K562 (cell line): Measurements from ENCODE around the gene HSFX3. TPM values are rescaled to one million over a fixed set of nuclear protein-coding genes. Genes with fewer than 3 reads are reported as not detected.

ENCODE experiments used
- ATAC-seq: fragments of 200-7000 bp; cut with Tn5 transposase; 3 replicates; pipeline ENCODE4 v1.9.1; 2020; ENCODE audit warnings: moderate library complexity
- BruUV-seq: library from RNA; stranded (reverse); fragments of 400-500 nt; replicated peaks from 2 replicates; lab custom pipeline; 2021; lab: Mats Ljungman, UMichigan
- CTCF ChIA-PET: fragments of 300-600 bp; formaldehyde crosslinking; extraction: SDS; loops from one replicate; lab custom pipeline; 2021; ENCODE audit warnings: low intra/inter-chr PET ratio; lab: Yijun Ruan, JAX
- POLR2A ChIA-PET: fragments of 300-600, 350-650 bp; sonication (Branson Sonifier 250); formaldehyde crosslinking; extraction: SDS; loops from one replicate; lab custom pipeline; 2021; ENCODE audit warnings: antibody characterized with exemption, inconsistent platforms; lab: Yijun Ruan, JAX
- DNase-seq, 4 experiments: peaks; one replicate each; pipeline versions ENCODE4 v3.0.0 to v3.0.0-alpha.2; 2011 to 2018; ENCODE audit warnings: low spot score in 3 of 4, mixed read lengths in 3 of 4; ENCODE audit errors: extremely low read depth in 1 of 4
- FAIRE-seq: peaks from 2 replicates; lab custom pipeline; 2011; peaks lifted over from hg19 to GRCh38; lab: Jason Lieb, UNC
- H2AFZ ChIP-seq: 2 replicates; pipeline ENCODE4 v1.6.0; 2011; ENCODE audit warnings: low read depth, low read length, control low read depth, inconsistent platforms
- H3K27ac ChIP-seq: fragments of 200-600 bp; 3 replicates; pipeline ENCODE4 v1.8.0; 2011; ENCODE audit warnings: low read depth, mild to moderate bottlenecking, control low read depth, inconsistent platforms, low read length, moderate library complexity, mixed read lengths; ENCODE audit errors: extremely low read depth
- H3K27me3 ChIP-seq, 2 experiments: fragments of 300-600 bp in 1 of 2; 2 replicates in 1 of 2; 3 replicates in 1 of 2; pipeline versions ENCODE4 v1.6.0 to v1.8.0; 2011; ENCODE audit warnings: inconsistent platforms in 2 of 2, low read length in 2 of 2, mild to moderate bottlenecking in 1 of 2, mixed read lengths in 1 of 2, moderate library complexity in 1 of 2; ENCODE audit not compliant: control insufficient read depth in 2 of 2, insufficient read depth in 2 of 2
- H3K36me3 ChIP-seq: fragments of 300-600 bp; 3 replicates; pipeline ENCODE4 v1.8.0; 2011; ENCODE audit warnings: mild to moderate bottlenecking, low read length, inconsistent platforms; ENCODE audit not compliant: control insufficient read depth, insufficient read depth
- H3K4me1 ChIP-seq, 2 experiments: fragments of 200-600 bp in 1 of 2; replicated peaks in 1 of 2; 2 replicates in 1 of 2; 3 replicates in 1 of 2; pipeline versions ENCODE4 v1.5.1 to v1.8.0; 2011; ENCODE audit warnings: inconsistent platforms in 2 of 2, low read length in 2 of 2, mild to moderate bottlenecking in 1 of 2, mixed read lengths in 1 of 2, moderate library complexity in 1 of 2; ENCODE audit not compliant: control insufficient read depth in 2 of 2, insufficient read depth in 2 of 2
- H3K4me2 ChIP-seq: 2 replicates; pipeline ENCODE4 v1.6.1; 2011; ENCODE audit warnings: low read length, control low read depth, inconsistent platforms, mixed read lengths; ENCODE audit not compliant: insufficient read depth
- H3K4me3 ChIP-seq: fragments of 200-600 bp; sonication (generic), shearing (Covaris generic); 2 replicates; pipeline ENCODE4 v1.5.1; 2016; ENCODE audit warnings: control low read depth, inconsistent platforms
- H3K79me2 ChIP-seq: fragments of 200-600 bp; 3 replicates; pipeline ENCODE4 v1.8.0; 2011; ENCODE audit warnings: low read length, inconsistent platforms; ENCODE audit not compliant: control insufficient read depth, insufficient read depth
- H3K9ac ChIP-seq, 2 experiments: 2 replicates each; pipeline versions ENCODE4 v1.6.0 to v1.6.1; 2011; ENCODE audit warnings: low read depth in 2 of 2, low read length in 2 of 2, control low read depth in 1 of 2, inconsistent platforms in 1 of 2, mild to moderate bottlenecking in 1 of 2, mixed read lengths in 1 of 2; ENCODE audit not compliant: insufficient read depth in 1 of 2
- H3K9me1 ChIP-seq: one replicate; pipeline ENCODE4 v1.6.0; 2011; ENCODE audit warnings: inconsistent platforms, mild to moderate bottlenecking, low read length, moderate library complexity; ENCODE audit not compliant: control insufficient read depth, insufficient read depth
- H3K9me3 ChIP-seq: replicated peaks from 2 replicates; pipeline ENCODE4 v1.5.1; 2011; ENCODE audit warnings: low read depth, low read length, inconsistent platforms; ENCODE audit not compliant: control insufficient read depth, insufficient read depth
- H4K20me1 ChIP-seq: replicated peaks from 2 replicates; pipeline ENCODE4 v1.6.1; 2011; ENCODE audit warnings: low read length, inconsistent platforms, mixed read lengths; ENCODE audit not compliant: control insufficient read depth, insufficient read depth
- HES1 ChIP-seq: fragments of 450-650 bp; IDR thresholded peaks from 2 replicates; pipeline ENCODE4 v1.6.1; 2016; ENCODE audit warnings: low read depth, mild to moderate bottlenecking, moderate library complexity
- RNF219 ChIP-seq: fragments of 250-450 bp; sonication (Bioruptor Pico); IDR thresholded peaks from 2 replicates; pipeline ENCODE4 v1.5.0; 2022; ENCODE audit warnings: mild to moderate bottlenecking
- THRB ChIP-seq: fragments of 450-650 bp; formaldehyde crosslinking; conservative IDR thresholded peaks from 2 replicates; pipeline ENCODE4 v1.4.0; 2022; ENCODE audit warnings: mild to moderate bottlenecking, missing genetic modification characterization
- U2AF1 ChIP-seq: fragments of 200-400 bp; formaldehyde crosslinking; optimal IDR thresholded peaks from 2 replicates; pipeline ENCODE3; 2017; ENCODE audit warnings: mild to moderate bottlenecking, low read depth, low read length, moderate library complexity
- ZNF165 ChIP-seq: fragments of 250-450 bp; sonication (Bioruptor Pico); IDR thresholded peaks from 2 replicates; pipeline ENCODE4 v1.4.0; 2020; ENCODE audit warnings: borderline replicate concordance
- ZNF253 ChIP-seq: fragments of 250-450 bp; sonication (Bioruptor Pico); conservative IDR thresholded peaks from 2 replicates; pipeline ENCODE4 v1.6.1; 2021; ENCODE audit warnings: mild to moderate bottlenecking
- ZNF512 ChIP-seq: IDR thresholded peaks from 2 replicates; pipeline ENCODE4 v1.6.1; 2016; ENCODE audit warnings: missing genetic modification characterization, missing compliant biosample characterization
- WGBS: fragments of 100-300 bp; shearing (Covaris generic); methylation state at CpG from one replicate; pipeline ENCODE4 v1.1.6; 2016; ENCODE audit warnings: low coverage, mixed read lengths; ENCODE audit not compliant: insufficient coverage; ENCODE audit errors: missing lambda C conversion rate; 5-methylcytosine and 5-hydroxymethylcytosine counted together
- in situ Hi-C: fragments of 300-500 bp; cut with MboI; formaldehyde crosslinking; loops from 4 replicates; pipeline ENCODE4 v1.15.0; 2018; ENCODE audit warnings: inconsistent platforms, mixed read lengths
- intact Hi-C: fragments of 100-400 bp; cut with micrococcal nuclease; formaldehyde crosslinking; loops from 2 replicates; pipeline ENCODE4 v1.14.2; 2022
- polyA plus RNA-seq, 8 experiments: library from polyadenylated mRNA; depleted of rRNA in 4 of 8; stranded (reverse) in 5 of 8; unstranded in 3 of 8; fragments of >200 nt; fragmentation: Nextera tagmentation in 2 of 8; fragmentation: Illumina TruSeq in 1 of 8; extraction: Ambion mirVana in 2 of 8; extraction: Trizol in 1 of 8; gene quantifications; 2 replicates each; pipeline versions ENCODE4 v1.2.1 to v1.2.3, GENCODE V29; 2011 to 2014; ENCODE audit warnings: inconsistent platforms in 1 of 8, missing spikeins in 1 of 8
- total RNA-seq, 7 experiments: library from RNA; depleted of rRNA in 6 of 7; stranded (reverse); fragments of >200 nt in 6 of 7; fragmentation: Illumina TruSeq in 2 of 7; extraction: Trizol in 2 of 7; gene quantifications; 2 replicates each; pipeline versions ENCODE4 v1.2.1 to v1.2.3, GENCODE V29; 2011 to 2021; ENCODE audit warnings: low replicate concordance in 1 of 7

Gene HSFX3
- total and polyA plus RNA-seq, 9 of the 15 experiments (the other 6 are each of a cell fraction or from before 2014, with no cell fraction given) = 0.08 to 0.10 TPM; not detected in 7

DNA sequence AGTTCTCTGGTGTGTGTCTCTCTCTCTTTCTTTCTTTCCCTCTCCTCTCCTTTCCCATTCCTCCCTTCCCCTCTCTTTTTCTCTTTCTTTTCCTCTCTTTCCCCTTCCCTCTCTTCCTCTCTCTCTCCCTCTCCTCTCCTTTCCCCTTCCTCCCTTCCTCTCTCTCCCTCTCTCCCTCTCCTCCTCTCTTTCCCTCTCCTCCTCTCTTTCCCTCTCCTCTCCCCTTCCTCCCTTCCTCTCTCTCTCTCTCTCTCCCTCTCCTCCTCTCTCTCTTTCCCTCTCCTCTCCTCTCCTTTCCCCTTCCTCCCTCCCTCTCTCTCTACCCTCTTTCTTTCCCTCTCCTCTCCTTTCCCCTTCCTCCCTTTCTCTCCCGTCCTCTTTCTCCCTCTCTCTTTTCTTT lies 21.3 kb downstream of the HSFX3 start:
- no peaks in the 10 kb centered on the region for H3K27me3 ChIP-seq
- FAIRE-seq = no peak
- no CpG with 5 or more reads among the region's 1 CpG for WGBS
- no peaks in the 10 kb centered on the region for H4K20me1 ChIP-seq
- no peaks in the 10 kb centered on the region for H3K36me3 ChIP-seq
- no peaks in the 10 kb centered on the region for H3K9me1 ChIP-seq
- POLR2A ChIA-PET = interaction anchor here (0.6 to 1.0 kb wide), 3 partner anchors 10 to 1120 kb away, joined by 3 read pairs; no protein-coding TSS in a partner anchor
- no peak for DNase-seq
- H3K4me1 ChIP-seq = peaks cover 0 to 12% of the 10 kb centered on the region in 2 experiments; a peak in 3 of 5 replicates
- H2AFZ ChIP-seq = no peak overlapping the region
- in situ Hi-C loops = no loop called here
- no peaks in the 10 kb centered on the region for H3K9me3 ChIP-seq
- TF ChIP-seq ZNF253 (CRISPR knock-in tag) (no peak), ZNF512 (tag) (peak; percentile 79), ZNF165 (CRISPR knock-in tag) (no peak), RNF219 (CRISPR knock-in tag) (no peak), HES1 (no peak), THRB (CRISPR knock-in tag) (peak; percentile 44; the same call in 1 of the 2 replicates), U2AF1 (no peak)
- TF ChIP-seq, all 486 proteins: peak for 2
- no peak overlapping the region for H3K4me3 ChIP-seq
- no peaks in the 10 kb centered on the region for H3K79me2 ChIP-seq
- H3K4me2 ChIP-seq = no peak overlapping the region
- H3K9ac ChIP-seq = no peak overlapping the region
- no peak for ATAC-seq
- H3K27ac ChIP-seq = no peak overlapping the region
- BruUV-seq = no TSS peak
- intact Hi-C loops = no loop called here
- CTCF ChIA-PET = no interaction called here
